H9 (cell line): Measurements from ENCODE around the gene TBC1D22A. TPM values are rescaled to one million over a fixed set of nuclear protein-coding genes. Genes with fewer than 3 reads are reported as not detected.

Source experiments
- DNase-seq: peaks from one replicate; pipeline ENCODE4 v3.0.0-alpha.2; 2017
- H2AFZ ChIP-seq: one replicate; pipeline ENCODE4 v1.6.1; 2013; ENCODE audit warnings: mild to moderate bottlenecking, low read length, control low read depth, moderate library complexity
- H2AK5ac ChIP-seq: 2 replicates; pipeline ENCODE4 v1.6.1; 2013; ENCODE audit warnings: low read length, control low read depth, mixed read lengths; ENCODE audit not compliant: insufficient read length
- H2BK120ac ChIP-seq: one replicate; pipeline ENCODE4 v1.6.1; 2013; ENCODE audit warnings: low read depth, mild to moderate bottlenecking, low read length, control low read depth, inconsistent platforms; ENCODE audit not compliant: poor library complexity, severe bottlenecking
- H2BK12ac ChIP-seq: 2 replicates; pipeline ENCODE4 v1.6.1; 2013; ENCODE audit warnings: low read length, control low read depth, mixed read lengths, low read depth; ENCODE audit not compliant: insufficient read length
- H2BK15ac ChIP-seq: 2 replicates; pipeline ENCODE4 v1.6.1; 2013; ENCODE audit warnings: low read depth, low read length, control low read depth
- H2BK20ac ChIP-seq: one replicate; pipeline ENCODE4 v1.6.1; 2013; ENCODE audit warnings: low read depth, mild to moderate bottlenecking, low read length, control low read depth, inconsistent platforms; ENCODE audit not compliant: poor library complexity, severe bottlenecking
- H2BK5ac ChIP-seq: 2 replicates; pipeline ENCODE4 v1.6.1; 2013; ENCODE audit warnings: low read length, control low read depth, mixed read lengths; ENCODE audit not compliant: insufficient read length
- H3K14ac ChIP-seq: 2 replicates; pipeline ENCODE4 v1.6.1; 2013; ENCODE audit warnings: low read length, control low read depth; ENCODE audit not compliant: insufficient read depth
- H3K18ac ChIP-seq: 2 replicates; pipeline ENCODE4 v1.6.1; 2013; ENCODE audit warnings: low read depth, mild to moderate bottlenecking, mixed read lengths, low read length, control low read depth; ENCODE audit not compliant: insufficient read length
- H3K23ac ChIP-seq: 2 replicates; pipeline ENCODE4 v1.6.1; 2013; ENCODE audit warnings: low read length, control low read depth, mixed read lengths, low read depth; ENCODE audit not compliant: insufficient read length
- H3K23me2 ChIP-seq: 2 replicates; pipeline ENCODE4 v1.6.1; 2013; ENCODE audit warnings: low read depth, mild to moderate bottlenecking, mixed read lengths, low read length, control low read depth; ENCODE audit not compliant: insufficient read length, poor library complexity, severe bottlenecking
- H3K27ac ChIP-seq: 2 replicates; pipeline ENCODE4 v1.5.1; 2013; ENCODE audit warnings: low read length, control low read depth, mixed read lengths, low read depth; ENCODE audit not compliant: insufficient read length
- H3K27me3 ChIP-seq: 2 replicates; pipeline ENCODE4 v1.6.1; 2013; ENCODE audit warnings: low read length, control low read depth, inconsistent platforms; ENCODE audit not compliant: insufficient read depth
- H3K4ac ChIP-seq: 2 replicates; pipeline ENCODE4 v1.6.1; 2013; ENCODE audit warnings: low read depth, mild to moderate bottlenecking, control low read depth, inconsistent platforms, low read length, moderate library complexity
- H3K4me1 ChIP-seq: 2 replicates; pipeline ENCODE4 v1.6.1; 2013; ENCODE audit warnings: low read length, control low read depth, inconsistent platforms; ENCODE audit not compliant: insufficient read depth
- H3K4me2 ChIP-seq: 2 replicates; pipeline ENCODE4 v1.6.1; 2013; ENCODE audit warnings: low read length, control low read depth, mixed read lengths; ENCODE audit not compliant: insufficient read length, insufficient read depth
- H3K56ac ChIP-seq: 2 replicates; pipeline ENCODE4 v1.6.1; 2013; ENCODE audit warnings: low read depth, mild to moderate bottlenecking, mixed read lengths, low read length, control low read depth; ENCODE audit not compliant: insufficient read length
- H3K79me1 ChIP-seq: 2 replicates; pipeline ENCODE4 v1.6.1; 2013; ENCODE audit warnings: low read depth, mild to moderate bottlenecking, moderate library complexity, low read length, control low read depth, inconsistent platforms; ENCODE audit not compliant: insufficient read depth, poor library complexity, severe bottlenecking
- H3K79me2 ChIP-seq: 2 replicates; pipeline ENCODE4 v1.6.1; 2013; ENCODE audit warnings: low read length, control low read depth, inconsistent platforms; ENCODE audit not compliant: insufficient read depth
- H3K9ac ChIP-seq: 2 replicates; pipeline ENCODE4 v1.6.1; 2013; ENCODE audit warnings: low read length, control low read depth, mixed read lengths; ENCODE audit not compliant: insufficient read length; ENCODE audit errors: extremely low read depth
- H3K9me3 ChIP-seq: one replicate; pipeline ENCODE4 v1.6.1; 2013; ENCODE audit warnings: low read depth, low read length, inconsistent platforms; ENCODE audit not compliant: control insufficient read depth
- H3T11ph ChIP-seq: one replicate; pipeline ENCODE4 v1.6.1; 2013; ENCODE audit warnings: mild to moderate bottlenecking, low read length, control low read depth, inconsistent platforms
- H4K20me1 ChIP-seq: one replicate; pipeline ENCODE4 v1.6.1; 2013; ENCODE audit not compliant: control insufficient read depth, insufficient read length, insufficient read depth
- H4K5ac ChIP-seq: 2 replicates; pipeline ENCODE4 v1.6.1; 2013; ENCODE audit warnings: low read depth, mild to moderate bottlenecking, mixed read lengths, low read length, control low read depth; ENCODE audit not compliant: insufficient read length
- H4K8ac ChIP-seq: replicated peaks from 2 replicates; pipeline ENCODE4 v1.6.1; 2013; ENCODE audit warnings: low read length, control low read depth, mixed read lengths, low read depth; ENCODE audit not compliant: insufficient read length
- H4K91ac ChIP-seq: 2 replicates; pipeline ENCODE4 v1.6.1; 2013; ENCODE audit warnings: low read depth, mild to moderate bottlenecking, moderate library complexity, mixed read lengths, low read length, control low read depth; ENCODE audit not compliant: insufficient read length
- H3K27ac Mint-ChIP-seq, 3 experiments: 2 replicates in 2 of 3; 3 replicates in 1 of 3; pipeline ENCODE4 v1.8.0; 2020 to 2021; ENCODE audit warnings: mixed read lengths in 3 of 3, mild to moderate bottlenecking in 1 of 3, moderate library complexity in 1 of 3
- H3K27me3 Mint-ChIP-seq: 2 replicates; pipeline ENCODE4 v1.8.0; 2021; ENCODE audit warnings: low read depth, mild to moderate bottlenecking, moderate library complexity, mixed read lengths
- H3K36me3 Mint-ChIP-seq, 3 experiments: 2 replicates in 2 of 3; 3 replicates in 1 of 3; pipeline ENCODE4 v1.8.0; 2020 to 2021; ENCODE audit warnings: low read depth in 3 of 3, mixed read lengths in 3 of 3; ENCODE audit not compliant: insufficient read depth in 1 of 3
- H3K4me1 Mint-ChIP-seq, 2 experiments: 2 replicates each; pipeline ENCODE4 v1.8.0; 2020; ENCODE audit warnings: mixed read lengths in 2 of 2
- H3K4me3 Mint-ChIP-seq, 2 experiments: 2 replicates in 1 of 2; 3 replicates in 1 of 2; pipeline ENCODE4 v1.8.0; 2020 to 2021; ENCODE audit warnings: mild to moderate bottlenecking in 2 of 2, mixed read lengths in 2 of 2, moderate library complexity in 1 of 2
- H3K9me3 Mint-ChIP-seq, 2 experiments: 2 replicates in 1 of 2; 3 replicates in 1 of 2; pipeline ENCODE4 v1.8.0; 2020; ENCODE audit warnings: mild to moderate bottlenecking in 2 of 2, mixed read lengths in 2 of 2, moderate library complexity in 1 of 2
- CTCF ChIP-seq: fragments of 200-600 bp; sonication (generic); conservative IDR thresholded peaks from 3 replicates; pipeline ENCODE4 v1.8.0; 2021; ENCODE audit warnings: antibody characterized with exemption, mild to moderate bottlenecking
- WGBS: extraction: QIAGEN DNeasy Blood & Tissue Kit; methylation state at CpG from one replicate; pipeline ENCODE4 v1.1.7; 2013; ENCODE audit warnings: missing lambda C conversion rate, low lambda C conversion rate, mixed read lengths; ENCODE audit not compliant: insufficient read length; ENCODE audit errors: extremely low coverage; 5-methylcytosine and 5-hydroxymethylcytosine counted together
- total RNA-seq: library from RNA; stranded (reverse); gene quantifications from 2 replicates; pipeline ENCODE4 v1.2.1, GENCODE V29; 2021

The TBC1D22A gene
- total RNA-seq, 1 experiment from 2014 or later: 20.8 TPM

GRCh38 chr22:46803936-46804335, 41.5 kb downstream of the TBC1D22A start:
- TF ChIP-seq CTCF: no peak
- peaks cover 2% of the 10 kb centered on the region for H4K20me1 ChIP-seq
- H3K27me3 Mint-ChIP-seq: no peaks in the 10 kb centered on the region; the same call in 1 of the 2 replicates
- H2AFZ ChIP-seq: no peak overlapping the region
- no peak overlapping the region for H3K4me2 ChIP-seq
- no peaks in the 10 kb centered on the region for H3K79me1 ChIP-seq
- peaks cover 18 to 26% of the 10 kb centered on the region in 2 experiments for H3K4me1 Mint-ChIP-seq
- H3K56ac ChIP-seq: no peak overlapping the region
- H2BK12ac ChIP-seq: no peak overlapping the region
- no peak for DNase-seq
- H3K18ac ChIP-seq: no peak overlapping the region
- no peaks in the 10 kb centered on the region for H3K9me3 ChIP-seq
- no peak overlapping the region for H3K9ac ChIP-seq
- no peak overlapping the region for H2BK15ac ChIP-seq
- H2BK20ac ChIP-seq: no peak overlapping the region
- H2BK5ac ChIP-seq: no peak overlapping the region
- WGBS: no CpG with 5 or more reads among the region's 10 CpGs
- H3K27ac Mint-ChIP-seq: no peak overlapping the region
- H3K23me2 ChIP-seq: no peaks in the 10 kb centered on the region
- no peak overlapping the region for H3K4me3 Mint-ChIP-seq
- no peaks in the 10 kb centered on the region for H3K9me3 Mint-ChIP-seq
- H2BK120ac ChIP-seq: no peak overlapping the region
- H4K91ac ChIP-seq: no peak overlapping the region
- no peak overlapping the region for H4K8ac ChIP-seq
- H3K27me3 ChIP-seq: no peaks in the 10 kb centered on the region
- H2AK5ac ChIP-seq: no peak overlapping the region
- H3K4ac ChIP-seq: no peak overlapping the region
- H3K36me3 Mint-ChIP-seq: peaks cover 6 to 42% (median 36%) of the 10 kb centered on the region in 3 experiments; a peak in 6 of 7 replicates
- H3K14ac ChIP-seq: no peak overlapping the region
- H3K4me1 ChIP-seq: no peaks in the 10 kb centered on the region
- H3K27ac ChIP-seq: no peak overlapping the region
- no peak overlapping the region for H4K5ac ChIP-seq
- H3K23ac ChIP-seq: no peak overlapping the region
- H3K79me2 ChIP-seq: no peaks in the 10 kb centered on the region; the same call in 1 of the 2 replicates
- H3T11ph ChIP-seq: no peak overlapping the region
